HG02884 (cell line): ENCODE measurements around the gene SELENON.

Experiments used
- ATAC-seq: cut with Tn5 transposase; IDR thresholded peaks from one replicate; pipeline ENCODE4 v1.9.1; 2021; ENCODE audit warnings: mild to moderate bottlenecking, moderate library complexity; ENCODE audit not compliant: unreplicated experiment

SELENON gene

DNA sequence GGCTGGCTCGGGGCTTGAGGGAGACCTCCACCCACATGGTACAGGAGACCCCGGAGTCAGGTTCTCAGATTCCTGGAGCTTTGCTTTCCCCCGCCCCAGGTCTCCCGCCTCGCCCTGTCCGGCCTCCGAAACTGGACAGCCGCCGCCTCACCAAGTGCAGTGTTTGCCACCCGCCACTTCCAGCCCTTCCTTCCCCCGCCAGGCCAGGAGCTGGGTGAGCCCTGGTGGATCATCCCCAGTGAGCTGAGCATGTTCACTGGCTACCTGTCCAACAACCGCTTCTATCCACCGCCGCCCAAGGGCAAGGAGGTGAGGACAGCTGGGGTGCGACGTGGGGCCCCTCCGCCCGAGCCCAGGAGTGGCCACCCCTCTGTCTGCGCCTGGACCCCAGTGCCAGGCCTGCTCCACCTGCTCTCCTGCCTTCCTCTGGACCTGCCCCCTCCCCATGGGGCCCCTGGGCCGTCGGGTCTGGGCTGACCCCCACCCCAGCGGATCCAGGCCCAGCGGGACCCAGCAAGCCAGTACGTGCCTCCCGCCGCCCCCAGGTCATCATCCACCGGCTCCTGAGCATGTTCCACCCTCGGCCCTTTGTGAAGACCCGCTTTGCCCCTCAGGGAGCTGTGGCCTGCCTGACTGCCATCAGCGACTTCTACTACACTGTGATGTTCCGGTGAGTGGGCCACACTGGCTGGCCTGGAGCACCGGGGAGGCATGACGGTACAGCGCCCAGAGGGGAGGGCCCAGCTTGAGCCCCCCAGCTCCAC, 8.7 kb downstream of the SELENON start:
- no peak for ATAC-seq

GRCh38 chr1:25809283-25809926, 9.4 kb downstream of the SELENON start:
- ATAC-seq = no peak

DNA sequence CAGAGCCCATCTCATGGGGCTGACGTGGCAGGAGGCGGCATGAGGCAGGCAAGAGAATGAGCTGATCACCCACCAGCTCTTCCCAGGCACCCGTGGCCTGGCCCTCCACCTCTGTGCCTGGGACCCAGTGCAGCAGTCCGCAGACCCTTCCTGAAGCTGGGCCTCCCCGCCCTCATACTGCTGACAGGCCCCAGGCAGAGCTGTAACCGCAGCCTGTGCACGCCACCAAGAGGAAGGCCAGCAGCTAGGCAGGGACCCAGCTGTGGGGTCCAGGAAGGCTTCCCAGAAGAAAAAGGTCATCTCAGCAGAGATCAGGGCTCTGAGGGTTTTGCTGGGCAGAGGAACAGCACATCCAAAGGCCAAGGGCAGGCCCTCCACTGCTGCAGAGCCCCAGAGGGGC, 9.9 kb downstream of the SELENON start:
- no peak for ATAC-seq

- no peak for ATAC-seq
These were observed 10.6 kb downstream of the SELENON start for GRCh38 chr1:25810341-25811299.

DNA sequence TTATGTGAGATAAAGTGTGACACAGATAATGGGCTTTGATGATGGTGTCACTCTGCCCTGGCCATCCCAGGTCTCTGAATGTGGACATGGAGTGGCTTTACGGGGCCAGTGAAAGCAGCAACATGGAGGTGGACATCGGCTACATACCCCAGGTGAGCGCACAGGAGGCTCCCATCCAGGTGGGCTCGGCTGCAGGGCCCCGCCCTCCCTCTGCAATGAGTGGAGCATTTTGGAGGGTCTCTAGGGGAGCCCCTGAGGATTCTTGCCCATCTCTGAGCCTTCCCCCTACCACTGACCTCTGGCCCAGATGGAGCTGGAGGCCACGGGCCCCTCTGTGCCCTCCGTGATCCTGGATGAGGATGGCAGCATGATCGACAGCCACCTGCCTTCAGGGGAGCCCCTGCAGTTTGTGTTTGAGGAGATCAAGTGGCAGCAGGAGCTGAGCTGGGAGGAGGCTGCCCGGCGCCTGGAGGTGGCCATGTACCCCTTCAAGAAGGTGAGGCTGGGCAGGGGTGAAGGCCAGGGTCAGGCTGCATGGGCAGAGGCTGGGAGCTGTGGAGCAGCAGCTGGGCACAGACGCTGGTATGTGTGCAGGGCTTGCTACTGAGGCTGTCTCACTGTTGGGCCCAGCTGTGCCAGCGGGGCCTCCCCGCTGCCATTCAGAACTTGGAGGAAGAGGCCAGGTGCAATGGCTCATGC, 11.5 kb downstream of the SELENON start:
- ATAC-seq = no peak

DNA sequence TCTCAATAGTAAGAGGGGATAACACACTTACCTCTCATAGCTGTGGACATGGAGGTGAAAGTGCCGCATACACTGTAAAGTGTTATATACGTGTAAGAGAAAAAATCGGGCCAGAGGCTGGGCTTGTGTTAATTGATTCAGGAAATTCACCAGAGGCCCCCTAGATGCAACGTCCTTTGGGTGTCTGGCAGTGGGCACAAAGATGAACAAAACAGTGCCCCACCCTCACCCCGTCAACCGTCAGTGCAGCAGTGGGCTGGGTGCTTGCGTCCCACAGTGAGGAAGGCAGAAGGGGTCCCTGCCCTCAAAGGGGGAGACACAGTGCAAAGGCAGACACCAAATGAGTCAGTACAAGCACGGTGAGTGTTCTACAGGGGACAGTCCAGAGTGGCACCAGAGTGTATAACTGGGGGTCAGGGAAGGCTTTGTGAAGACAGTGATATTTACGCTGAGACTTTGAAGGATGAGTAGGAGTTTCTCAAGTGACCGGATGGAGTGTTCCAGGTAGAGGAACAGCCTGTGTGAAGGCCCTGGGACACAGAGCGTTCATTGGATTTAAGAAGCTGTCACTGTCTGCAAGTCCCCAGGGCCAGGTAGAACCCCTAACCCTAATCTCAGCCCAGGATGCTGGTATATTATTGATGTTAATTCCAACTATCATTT, 13.2 kb downstream of the SELENON start:
- ATAC-seq = no peak

DNA sequence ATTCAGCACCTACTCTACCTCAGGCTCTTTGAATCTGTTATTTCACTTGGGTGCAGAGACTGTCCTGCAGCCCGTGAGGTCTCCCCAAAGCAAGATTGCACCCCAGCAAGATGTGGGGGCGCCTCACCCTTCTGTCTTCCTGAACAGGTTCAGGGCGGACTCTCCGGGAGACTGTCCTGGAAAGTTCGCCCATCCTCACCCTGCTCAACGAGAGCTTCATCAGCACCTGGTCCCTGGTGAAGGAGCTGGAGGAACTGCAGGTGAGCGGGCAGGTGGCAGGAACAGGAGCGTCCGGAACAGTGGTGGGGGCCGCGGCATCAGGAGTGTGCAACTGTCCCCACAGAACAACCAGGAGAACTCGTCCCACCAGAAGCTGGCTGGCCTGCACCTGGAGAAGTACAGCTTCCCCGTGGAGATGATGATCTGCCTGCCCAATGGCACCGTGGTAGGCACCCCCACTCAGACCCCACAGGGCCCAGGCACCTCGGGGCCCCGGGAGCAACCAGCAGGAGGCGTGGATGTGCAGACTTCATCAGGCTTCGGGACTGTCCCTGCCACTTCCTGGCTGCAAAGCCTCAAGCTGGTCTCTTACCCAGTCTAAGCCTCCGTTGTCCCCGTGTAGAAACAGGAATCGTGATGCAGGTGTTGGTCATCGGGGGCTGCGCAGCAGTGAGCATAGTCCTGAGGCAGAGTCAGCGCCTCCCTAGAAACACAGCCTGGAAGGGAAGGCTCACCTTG, 13.9 kb downstream of the SELENON start:
- ATAC-seq = no peak

DNA sequence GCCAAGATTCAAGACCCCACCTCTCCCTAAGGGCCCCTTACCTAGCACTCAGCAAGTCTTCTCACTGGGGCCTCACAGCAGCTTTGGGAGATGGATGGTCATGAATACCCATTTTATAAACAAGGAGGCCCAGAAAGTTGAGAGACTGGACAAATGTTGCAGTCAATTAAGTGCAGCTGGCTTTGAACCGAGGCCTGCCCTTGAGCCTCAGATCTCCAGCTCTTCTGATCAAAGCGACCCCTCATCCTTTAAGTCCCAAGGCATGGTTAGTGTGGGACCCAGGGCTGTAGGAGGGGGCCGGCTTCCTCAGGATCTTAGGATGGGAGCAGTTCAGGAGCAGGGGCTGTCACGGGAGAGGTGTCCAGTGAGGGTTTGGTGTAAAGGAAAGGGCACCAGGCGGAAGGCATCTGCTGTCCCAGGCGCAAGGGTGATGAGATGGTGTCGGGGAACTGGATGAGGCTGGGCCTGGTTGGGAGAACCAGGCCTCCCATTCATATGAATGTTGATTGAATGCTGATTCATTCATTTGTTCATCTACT, 14.6 kb downstream of the SELENON start:
- ATAC-seq = no peak

DNA sequence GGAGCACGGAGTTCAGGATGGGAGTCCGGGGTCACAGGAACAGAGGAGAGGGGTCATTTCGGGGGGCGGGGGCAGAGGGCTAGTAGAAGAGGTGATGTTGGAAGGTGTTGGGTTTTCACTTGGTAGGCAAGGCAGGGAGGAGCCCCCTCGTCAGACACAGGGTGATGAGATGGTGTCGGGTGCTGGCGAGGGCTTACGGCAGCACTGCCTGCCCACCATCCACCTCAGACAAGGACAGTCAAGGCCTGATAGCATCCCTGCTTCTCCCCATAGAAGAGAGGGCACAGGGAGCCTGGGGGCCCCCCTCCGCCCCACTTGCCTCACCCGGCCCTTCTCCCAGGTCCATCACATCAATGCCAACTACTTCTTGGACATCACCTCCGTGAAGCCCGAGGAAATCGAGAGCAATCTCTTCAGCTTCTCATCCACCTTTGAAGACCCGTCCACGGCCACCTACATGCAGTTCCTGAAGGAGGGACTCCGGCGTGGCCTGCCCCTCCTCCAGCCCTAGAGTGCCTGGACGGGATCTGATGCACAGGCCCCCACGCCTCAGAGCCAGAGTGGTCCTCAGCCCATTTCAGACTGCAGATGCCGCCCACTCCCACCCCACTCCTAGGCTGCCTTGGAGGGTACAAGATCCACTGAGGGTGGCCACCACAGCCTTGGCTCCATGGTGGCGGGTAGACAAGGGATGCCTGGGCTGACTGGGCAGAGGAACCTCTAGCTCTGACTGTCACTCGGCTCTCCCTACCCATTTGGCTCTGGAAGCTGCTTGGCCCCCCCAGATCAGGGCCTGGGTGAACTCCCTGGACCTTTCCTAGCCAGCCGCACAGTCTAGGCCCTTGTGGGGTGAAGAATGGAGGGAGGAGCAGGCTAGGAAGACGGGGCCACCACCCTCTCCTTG, 15.5 kb downstream of the SELENON start:
- no peak for ATAC-seq

GRCh38 chr1:25816112-25816718, 16.2 kb downstream of the SELENON start:
- no peak for ATAC-seq

DNA sequence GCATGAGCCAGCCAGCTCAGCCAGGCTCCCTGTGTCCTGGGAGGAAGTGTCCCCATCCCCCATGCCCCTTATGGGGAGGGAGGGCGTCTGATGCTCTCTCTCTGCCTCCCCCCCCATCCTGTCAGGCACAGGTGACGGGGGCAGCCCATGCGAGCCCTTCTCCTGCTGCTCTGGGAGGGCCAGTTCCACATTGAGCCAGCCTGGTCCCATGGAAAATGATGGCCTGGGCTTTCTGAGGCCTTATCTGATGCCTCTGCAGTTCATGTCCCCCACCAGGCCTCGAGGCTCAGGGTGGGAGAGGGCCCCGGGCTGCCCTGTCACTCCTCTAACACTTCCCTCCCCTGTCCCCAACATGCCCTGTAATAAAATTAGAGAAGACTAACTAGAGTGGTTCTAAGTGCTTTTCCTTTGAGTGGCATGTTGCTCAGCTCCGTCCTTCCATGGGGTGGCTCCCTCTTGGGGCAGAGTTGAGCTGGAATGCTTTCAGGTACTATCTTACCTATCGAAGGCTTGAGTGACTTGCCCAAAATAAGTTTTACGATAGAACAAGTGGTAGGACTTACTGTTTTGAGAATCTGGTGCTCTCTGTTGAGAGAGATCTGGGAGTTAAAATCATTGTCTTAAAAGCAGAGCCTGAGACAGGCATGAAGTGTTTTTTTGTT, 18.0 kb downstream of the SELENON start:
- no peak for ATAC-seq

DNA sequence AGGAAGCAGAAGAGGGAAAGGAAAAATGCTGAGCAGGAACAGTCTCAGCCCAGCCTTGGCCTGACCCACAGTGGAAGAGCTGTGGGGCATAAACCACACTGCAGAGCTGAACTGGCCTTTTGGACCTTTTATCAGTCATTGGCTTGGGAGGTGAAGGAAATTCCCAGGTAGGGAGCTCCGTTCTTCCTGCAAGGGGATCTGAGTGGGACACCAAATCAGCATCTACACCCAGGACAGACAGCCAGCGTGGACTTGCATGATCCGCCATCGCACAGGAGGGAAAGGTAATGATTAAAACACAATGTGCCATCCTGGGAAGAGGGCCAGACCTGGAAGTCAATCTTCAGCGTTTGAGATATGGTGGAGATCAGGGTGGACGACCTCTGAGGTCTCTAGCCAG, 18.6 kb downstream of the SELENON start:
- no peak for ATAC-seq

DNA sequence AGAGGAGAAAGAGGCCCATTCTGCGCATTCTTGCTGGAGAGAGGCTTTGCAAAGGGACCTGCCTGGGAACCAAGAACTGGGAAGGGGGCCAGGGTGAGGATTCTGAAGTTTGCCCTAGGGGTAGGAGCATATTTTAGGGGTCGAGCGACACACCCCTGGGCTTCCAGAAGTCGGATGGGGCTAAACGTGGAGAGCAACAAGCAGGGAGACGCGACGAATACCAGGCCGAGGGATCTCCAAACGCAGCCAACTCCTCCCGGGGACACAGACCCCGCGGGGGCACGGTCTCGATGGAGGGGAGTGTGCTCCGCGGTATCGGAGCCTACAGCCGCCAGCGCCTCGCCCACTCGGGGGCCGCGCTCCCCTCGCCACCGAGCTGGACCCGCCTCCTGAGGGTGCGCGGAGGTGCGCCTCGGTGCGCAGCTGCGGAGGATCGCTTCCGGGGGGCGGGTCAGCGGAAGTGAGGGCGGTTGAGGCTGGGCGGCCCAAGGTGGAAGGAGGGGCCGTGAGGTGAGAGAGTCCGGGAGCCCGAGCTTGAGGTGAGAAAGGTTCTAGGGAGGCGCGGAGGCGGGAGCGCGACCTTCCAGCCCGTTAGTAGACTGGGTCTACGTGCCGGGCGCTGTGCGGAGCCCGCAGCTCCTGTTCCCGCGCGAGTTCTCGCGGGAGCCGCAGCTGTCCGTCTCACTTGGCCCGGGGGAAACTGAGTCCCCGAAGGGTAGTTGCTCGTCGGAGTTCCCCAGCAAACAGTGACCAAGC, 19.7 kb downstream of the SELENON start, which contains the start of gene MTFR1L:
Gene MTFR1L (plus strand): TSS at position 464 of the 756 bp plus-strand sequence. CDS start 3,151 bp downstream, outside the sequence.
- ATAC-seq = peak; percentile 75

DNA sequence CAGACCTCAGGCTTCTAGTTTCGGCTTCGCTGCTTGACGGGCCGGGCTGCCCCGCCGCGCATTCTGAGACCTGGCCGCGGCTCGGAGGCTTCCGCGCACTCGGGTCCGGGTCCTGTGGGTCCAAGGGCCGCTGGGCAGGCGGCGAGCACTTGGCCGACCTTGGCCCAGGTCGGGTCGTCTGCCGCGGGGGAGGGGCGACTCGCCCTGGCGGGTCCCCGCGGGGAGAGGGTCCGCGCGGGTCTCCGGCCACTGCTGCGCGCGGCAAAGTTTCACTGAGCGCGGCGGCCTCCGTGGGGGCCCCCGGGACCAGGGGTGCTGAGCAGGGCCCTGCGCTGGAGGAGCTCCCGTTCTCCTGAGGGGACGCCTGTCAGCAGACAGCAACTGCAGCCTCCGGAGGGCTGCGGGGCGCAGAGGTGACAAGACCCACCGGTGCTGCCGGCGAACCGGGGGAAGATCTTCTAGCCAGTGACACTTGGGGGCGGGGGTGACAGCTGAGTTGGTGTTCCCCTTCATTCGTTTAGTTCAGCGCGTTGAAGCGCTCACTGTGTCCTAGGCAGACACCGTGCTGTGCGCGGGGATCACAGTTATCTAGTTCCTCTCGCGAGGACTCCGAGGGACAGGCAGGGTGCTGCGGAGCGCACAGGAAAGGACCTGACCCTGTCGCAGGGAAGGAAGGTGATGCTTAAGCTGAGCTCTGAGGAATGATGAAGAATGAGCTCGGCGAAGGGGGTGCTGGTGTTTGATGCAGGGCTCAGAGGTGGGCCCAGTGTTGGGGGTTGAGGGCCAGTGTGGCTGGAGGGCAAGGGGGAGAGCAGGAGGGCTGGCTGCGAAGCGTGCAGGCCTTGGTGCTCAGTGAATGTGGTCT, 20.5 kb downstream of the SELENON start:
- peak; percentile 39 for ATAC-seq

- ATAC-seq = no peak
These were observed 21.1 kb downstream of the SELENON start for GRCh38 chr1:25821112-25821476.

DNA sequence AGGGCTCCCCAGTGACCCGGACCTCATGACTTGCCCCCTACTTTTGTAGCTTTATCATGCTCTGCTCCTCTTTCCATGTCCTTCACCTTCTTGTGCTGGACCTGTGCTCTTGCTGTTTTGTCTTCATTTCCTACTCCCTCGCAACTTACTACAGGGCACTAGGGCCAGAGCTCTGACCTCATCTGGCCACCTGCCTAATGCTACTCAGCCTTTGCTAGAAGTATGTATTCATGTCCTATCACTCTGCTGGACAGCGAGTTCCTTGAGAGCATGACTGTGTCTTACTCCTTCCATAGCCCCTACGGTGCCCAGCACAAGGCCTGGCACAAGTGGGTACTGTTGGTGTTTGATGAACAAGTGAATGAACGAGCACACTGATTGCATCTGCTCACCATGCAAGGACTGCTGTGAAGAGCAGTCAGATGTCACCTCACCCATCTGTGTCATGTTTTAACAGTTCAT, 21.7 kb downstream of the SELENON start:
- no peak for ATAC-seq
